ES-I3 (cell line): ENCODE measurements around the gene ENTHD1.
"Not testable (repeated sequence)": the region's sequence is repeated elsewhere in the genome, so short reads cannot be mapped to it uniquely, and the experiment has no call there.

Experiments used
- H3K36me3 ChIP-seq: 2 replicates; pipeline ENCODE4 v1.6.1; 2013; ENCODE audit warnings: mild to moderate bottlenecking, low read length, control low read depth, moderate library complexity; ENCODE audit not compliant: insufficient read depth
- H3K4me1 ChIP-seq: 2 replicates; pipeline ENCODE4 v1.6.1; 2013; ENCODE audit warnings: mild to moderate bottlenecking, control low read depth, low read length; ENCODE audit not compliant: insufficient read depth
- H3K9ac ChIP-seq: 2 replicates; pipeline ENCODE4 v1.6.1; 2013; ENCODE audit warnings: low read depth, mild to moderate bottlenecking, low read length, moderate library complexity
- H3K9me3 ChIP-seq: 2 replicates; pipeline ENCODE4 v1.6.1; 2013; ENCODE audit warnings: mild to moderate bottlenecking, low read length, moderate library complexity; ENCODE audit not compliant: control insufficient read depth, insufficient read depth

ENTHD1 gene

GRCh38 chr22:39739338-39740027 is 154.1 kb downstream of the ENTHD1 start:
- Histone ChIP-seq H3K36me3 (no peaks in the 10 kb centered on the region), H3K4me1 (no peaks in the 10 kb centered on the region), H3K9me3 (peaks cover 4% of the 10 kb centered on the region; the same call in 1 of the 2 replicates), H3K9ac (no peak overlapping the region)

GRCh38 chr22:39738746-39739145 is 154.8 kb downstream of the ENTHD1 start:
- Histone ChIP-seq H3K9me3 (peaks cover 4% of the 10 kb centered on the region; the same call in 1 of the 2 replicates), H3K36me3 (no peaks in the 10 kb centered on the region), H3K9ac (no peak overlapping the region), H3K4me1 (no peaks in the 10 kb centered on the region)

GRCh38 chr22:39735776-39736175 is 157.8 kb downstream of the ENTHD1 start:
- Histone ChIP-seq H3K4me1 (peaks cover 8% of the 10 kb centered on the region; the same call in 1 of the 2 replicates), H3K9me3 (peaks cover 4% of the 10 kb centered on the region; the same call in 1 of the 2 replicates), H3K9ac (no peak overlapping the region), H3K36me3 (no peaks in the 10 kb centered on the region)

- no peaks in the 10 kb centered on the region for H3K36me3 ChIP-seq
- no peak overlapping the region for H3K9ac ChIP-seq
- H3K9me3 ChIP-seq, result peaks cover 4% of the 10 kb centered on the region; the same call in 1 of the 2 replicates
- H3K4me1 ChIP-seq, result peaks cover 8% of the 10 kb centered on the region; the same call in 1 of the 2 replicates
Observed at GRCh38 chr22:39734866-39735265, 158.7 kb downstream of the ENTHD1 start.

GRCh38 chr22:39734046-39734445 is 159.5 kb downstream of the ENTHD1 start:
- H3K4me1 ChIP-seq, H3K9ac ChIP-seq, H3K9me3 ChIP-seq, H3K36me3 ChIP-seq: not testable (repeated sequence)

- Histone ChIP-seq H3K9ac (no peak overlapping the region), H3K4me1 (peaks cover 8% of the 10 kb centered on the region; the same call in 1 of the 2 replicates), H3K9me3 (no peaks in the 10 kb centered on the region; the same call in 1 of the 2 replicates), H3K36me3 (no peaks in the 10 kb centered on the region)
Observed at GRCh38 chr22:39733191-39733590, 160.4 kb downstream of the ENTHD1 start.

GRCh38 chr22:39732625-39733024 is 160.9 kb downstream of the ENTHD1 start:
- Histone ChIP-seq H3K36me3 (no peaks in the 10 kb centered on the region), H3K9ac (no peak overlapping the region), H3K9me3 (no peaks in the 10 kb centered on the region; the same call in 1 of the 2 replicates), H3K4me1 (peaks cover 8% of the 10 kb centered on the region; the same call in 1 of the 2 replicates)

- H3K4me1 ChIP-seq, result peaks cover 8% of the 10 kb centered on the region; the same call in 1 of the 2 replicates
- H3K36me3 ChIP-seq, result no peaks in the 10 kb centered on the region
- H3K9ac ChIP-seq, result no peak overlapping the region
- no peaks in the 10 kb centered on the region; the same call in 1 of the 2 replicates for H3K9me3 ChIP-seq
Observed at GRCh38 chr22:39731881-39732555, 161.5 kb downstream of the ENTHD1 start.

GRCh38 chr22:39731481-39731880 is 162.1 kb downstream of the ENTHD1 start:
- H3K4me1 ChIP-seq, result peaks cover 8% of the 10 kb centered on the region; the same call in 1 of the 2 replicates
- H3K9ac ChIP-seq, result no peak overlapping the region
- no peaks in the 10 kb centered on the region for H3K36me3 ChIP-seq
- no peaks in the 10 kb centered on the region; the same call in 1 of the 2 replicates for H3K9me3 ChIP-seq

- H3K9ac ChIP-seq, result no peak overlapping the region
Observed at GRCh38 chr22:39729141-39729934, 164.2 kb downstream of the ENTHD1 start.

GRCh38 chr22:39728236-39728860 is 165.2 kb downstream of the ENTHD1 start:
- H3K36me3 ChIP-seq, result no peaks in the 10 kb centered on the region

More at GRCh38 chr22:39729141-39729934, 164.2 kb downstream of the ENTHD1 start:
- Histone ChIP-seq H3K4me1 (peaks cover 8% of the 10 kb centered on the region; the same call in 1 of the 2 replicates), H3K36me3 (no peaks in the 10 kb centered on the region), H3K9me3 (no peaks in the 10 kb centered on the region; the same call in 1 of the 2 replicates)

GRCh38 chr22:39727541-39727940 is 166.0 kb downstream of the ENTHD1 start:
- Histone ChIP-seq H3K36me3 (no peaks in the 10 kb centered on the region), H3K4me1 (peaks cover 8% of the 10 kb centered on the region; the same call in 1 of the 2 replicates), H3K9ac (no peak overlapping the region), H3K9me3 (no peaks in the 10 kb centered on the region; the same call in 1 of the 2 replicates)

More at GRCh38 chr22:39728236-39728860, 165.2 kb downstream of the ENTHD1 start:
- Histone ChIP-seq H3K9ac (no peak overlapping the region), H3K9me3 (no peaks in the 10 kb centered on the region; the same call in 1 of the 2 replicates), H3K4me1 (peaks cover 8% of the 10 kb centered on the region; the same call in 1 of the 2 replicates)

- no peaks in the 10 kb centered on the region; the same call in 1 of the 2 replicates for H3K9me3 ChIP-seq
- peaks cover 2% of the 10 kb centered on the region; the same call in 1 of the 2 replicates for H3K4me1 ChIP-seq
- H3K36me3 ChIP-seq, result no peaks in the 10 kb centered on the region
- H3K9ac ChIP-seq, result no peak overlapping the region
Observed at GRCh38 chr22:39725351-39726035, 168.1 kb downstream of the ENTHD1 start.
